Caco-2 (cell line): ENCODE results near the gene VEPH1. TPM values are rescaled to one million over a fixed set of nuclear protein-coding genes. Genes with fewer than 3 reads are reported as not detected.

ENCODE experiments used
- BruUV-seq: library from RNA; stranded (reverse); fragments of 400-500 nt; replicated peaks from 2 replicates; lab custom pipeline; 2021; lab: Mats Ljungman, UMichigan
- CTCF ChIA-PET: fragments of 300-600 bp; sonication (Branson Sonifier 250); formaldehyde crosslinking; loops from one replicate; lab custom pipeline; 2022; ENCODE audit warnings: antibody characterized with exemption; lab: Charles Lee
- POLR2A ChIA-PET: fragments of 300-600 bp; sonication (Branson Sonifier 250); formaldehyde crosslinking; loops from one replicate; lab custom pipeline; 2022; ENCODE audit warnings: antibody characterized with exemption; lab: Charles Lee
- DNase-seq, 2 experiments: peaks; one replicate each; pipeline versions ENCODE4 v3.0.0 to v3.0.0-alpha.2; 2020 to 2022
- H3K27me3 ChIP-seq: replicated peaks from 2 replicates; pipeline ENCODE4 v1.6.0; 2011; ENCODE audit warnings: low read length; ENCODE audit not compliant: control insufficient read depth, insufficient read depth
- H3K36me3 ChIP-seq: 2 replicates; pipeline ENCODE4 v1.5.1; 2011; ENCODE audit warnings: low read length; ENCODE audit not compliant: control insufficient read depth, insufficient read depth
- H3K4me1 ChIP-seq: fragments of 250-450 bp; sonication (Bioruptor Pico); 2 replicates; pipeline ENCODE4 v1.5.1; 2020; ENCODE audit warnings: mild to moderate bottlenecking
- H3K4me3 ChIP-seq: 2 replicates; pipeline ENCODE4 v1.5.1; 2011; ENCODE audit warnings: low read depth, mild to moderate bottlenecking, control low read depth, low read length
- H3K9me3 ChIP-seq: fragments of 250-450 bp; sonication (Bioruptor Pico); 2 replicates; pipeline ENCODE4 v1.5.1; 2020; ENCODE audit warnings: mild to moderate bottlenecking, moderate library complexity
- H3K27ac Mint-ChIP-seq: one replicate; pipeline ENCODE4 v1.8.0; 2022; ENCODE audit warnings: mixed read lengths; ENCODE audit not compliant: unreplicated experiment
- H3K27me3 Mint-ChIP-seq: one replicate; pipeline ENCODE4 v1.8.0; 2022; ENCODE audit warnings: mixed read lengths; ENCODE audit not compliant: insufficient read depth, unreplicated experiment
- H3K36me3 Mint-ChIP-seq: one replicate; pipeline ENCODE4 v1.8.0; 2022; ENCODE audit warnings: mild to moderate bottlenecking, mixed read lengths; ENCODE audit not compliant: insufficient read depth, unreplicated experiment
- H3K4me1 Mint-ChIP-seq: one replicate; pipeline ENCODE4 v1.8.0; 2022; ENCODE audit warnings: low read depth, mixed read lengths; ENCODE audit not compliant: unreplicated experiment
- H3K4me3 Mint-ChIP-seq: one replicate; pipeline ENCODE4 v1.8.0; 2022; ENCODE audit warnings: mild to moderate bottlenecking, moderate library complexity, mixed read lengths; ENCODE audit not compliant: unreplicated experiment
- H3K9me3 Mint-ChIP-seq: one replicate; pipeline ENCODE4 v1.8.0; 2022; ENCODE audit warnings: mixed read lengths; ENCODE audit not compliant: unreplicated experiment
- CTCF ChIP-seq, 2 experiments: fragments of 200-600 bp in 1 of 2; IDR thresholded peaks; 1 replicate in 1 of 2; 2 replicates in 1 of 2; pipeline versions ENCODE4 v1.5.1 to v1.8.0; 2011 to 2022; ENCODE audit warnings: antibody characterized with exemption in 1 of 2, control low read depth in 1 of 2, inconsistent platforms in 1 of 2, low read depth in 1 of 2, low read length in 1 of 2, mild to moderate bottlenecking in 1 of 2, moderate library complexity in 1 of 2; ENCODE audit not compliant: insufficient read depth in 1 of 2, severe bottlenecking in 1 of 2, unreplicated experiment in 1 of 2
- intact Hi-C: fragments of 100-400 bp; cut with micrococcal nuclease; formaldehyde crosslinking; loops from one replicate; pipeline ENCODE4 v1.10.0; 2022; ENCODE audit not compliant: unreplicated experiment
- total RNA-seq: library from RNA; stranded (reverse); gene quantifications from 2 replicates; pipeline ENCODE4 v1.2.3, GENCODE V29; 2022

The VEPH1 gene
- total RNA-seq, 1 experiment from 2014 or later: 12.0 TPM

- Histone ChIP-seq H3K27me3 (no peaks in the 10 kb centered on the region), H3K9me3 (no peaks in the 10 kb centered on the region), H3K4me1 (no peaks in the 10 kb centered on the region), H3K36me3 (no peaks in the 10 kb centered on the region), H3K4me3 (no peak overlapping the region)
- H3K9me3 Mint-ChIP-seq: no peaks in the 10 kb centered on the region
- intact Hi-C loops: no loop called here
- H3K27me3 Mint-ChIP-seq: peaks cover 11% of the 10 kb centered on the region
- H3K4me1 Mint-ChIP-seq: no peaks in the 10 kb centered on the region
- no TSS peak for BruUV-seq
- no peak for TF ChIP-seq CTCF (IDR thresholded peaks at IDR 0.05; ENCODE audit: insufficient read depth in 1 of 2, low read depth in 1 of 2, low read length in 1 of 2, severe bottlenecking in 1 of 2, unreplicated experiment in 1 of 2)
- H3K4me3 Mint-ChIP-seq: no peak overlapping the region
- no peak for DNase-seq
- no peak overlapping the region for H3K27ac Mint-ChIP-seq
- ChIA-PET CTCF (no interaction called here), POLR2A (no interaction called here)
- H3K36me3 Mint-ChIP-seq: no peaks in the 10 kb centered on the region
Observed at GRCh38 chr3:157276801-157277200, 226.4 kb downstream of the VEPH1 start.

- POLR2A ChIA-PET: no interaction called here
- Histone ChIP-seq H3K36me3 (no peaks in the 10 kb centered on the region), H3K4me3 (no peak overlapping the region), H3K27me3 (no peaks in the 10 kb centered on the region), H3K4me1 (no peaks in the 10 kb centered on the region), H3K9me3 (no peaks in the 10 kb centered on the region)
- Mint-ChIP-seq H3K27me3 (peaks cover 8% of the 10 kb centered on the region), H3K4me3 (no peak overlapping the region), H3K27ac (no peak overlapping the region), H3K36me3 (no peaks in the 10 kb centered on the region), H3K4me1 (no peaks in the 10 kb centered on the region), H3K9me3 (no peaks in the 10 kb centered on the region)
- BruUV-seq: no TSS peak
- TF ChIP-seq CTCF (IDR thresholded peaks at IDR 0.05; ENCODE audit: insufficient read depth in 1 of 2, low read depth in 1 of 2, low read length in 1 of 2, severe bottlenecking in 1 of 2, unreplicated experiment in 1 of 2): no peak
- intact Hi-C loops: no loop called here
- no peak for DNase-seq
- CTCF ChIA-PET: no interaction called here
Observed at GRCh38 chr3:157275832-157276231, 227.4 kb downstream of the VEPH1 start.

- Mint-ChIP-seq H3K27me3 (peaks cover 7% of the 10 kb centered on the region), H3K9me3 (no peaks in the 10 kb centered on the region), H3K4me3 (no peak overlapping the region), H3K4me1 (no peaks in the 10 kb centered on the region), H3K36me3 (no peaks in the 10 kb centered on the region), H3K27ac (no peak overlapping the region)
- Histone ChIP-seq H3K4me3 (no peak overlapping the region), H3K27me3 (no peaks in the 10 kb centered on the region), H3K4me1 (no peaks in the 10 kb centered on the region), H3K36me3 (no peaks in the 10 kb centered on the region), H3K9me3 (no peaks in the 10 kb centered on the region)
- no peak for TF ChIP-seq CTCF (IDR thresholded peaks at IDR 0.05; ENCODE audit: insufficient read depth in 1 of 2, low read depth in 1 of 2, low read length in 1 of 2, severe bottlenecking in 1 of 2, unreplicated experiment in 1 of 2)
- ChIA-PET CTCF (no interaction called here), POLR2A (no interaction called here)
- no peak for DNase-seq
- BruUV-seq: no TSS peak
- intact Hi-C loops: no loop called here
Observed at GRCh38 chr3:157274644-157275137, 228.5 kb downstream of the VEPH1 start.
